HepG2 (cell line): Measurements from ENCODE around the gene SYT13. TPM values are rescaled to one million over a fixed set of nuclear protein-coding genes. Genes with fewer than 3 reads are reported as not detected.

ENCODE experiments used
- ATAC-seq: fragments of 200-7000 bp; cut with Tn5 transposase; 3 replicates; pipeline ENCODE4 v1.9.1; 2020; ENCODE audit warnings: mild to moderate bottlenecking, moderate library complexity
- BruUV-seq: library from RNA; stranded (reverse); fragments of 400-500 nt; replicated peaks from 2 replicates; lab custom pipeline; 2021; lab: Mats Ljungman, UMichigan
- CTCF ChIA-PET: fragments of 300-600 bp; formaldehyde crosslinking; extraction: SDS; loops from one replicate; lab custom pipeline; 2021; ENCODE audit warnings: low total read pairs, inconsistent platforms, low intra/inter-chr PET ratio; lab: Yijun Ruan, JAX
- POLR2A ChIA-PET: fragments of 350-600 bp; sonication (Branson Sonifier 250); formaldehyde crosslinking; loops from one replicate; lab custom pipeline; 2020; ENCODE audit warnings: antibody characterized with exemption, inconsistent platforms; lab: Yijun Ruan, JAX
- DNase-seq: peaks from one replicate; pipeline ENCODE4 v3.0.0-alpha.2; 2015; ENCODE audit warnings: low spot score
- FAIRE-seq: peaks from 3 replicates; lab custom pipeline; 2011; peaks lifted over from hg19 to GRCh38; lab: Jason Lieb, UNC
- H2AFZ ChIP-seq: one replicate; pipeline ENCODE4 v1.6.1; 2011; ENCODE audit warnings: low read length, inconsistent platforms
- H3K27ac ChIP-seq: fragments of 300-600 bp; 3 replicates; pipeline ENCODE4 v1.8.0; 2011; ENCODE audit warnings: mixed run types, mild to moderate bottlenecking, mixed read lengths, low read length, inconsistent platforms; ENCODE audit not compliant: insufficient read depth; ENCODE audit errors: extremely low read length
- H3K27me3 ChIP-seq, 2 experiments: fragments of 200-600 bp in 1 of 2; 2 replicates in 1 of 2; 3 replicates in 1 of 2; pipeline versions ENCODE4 v1.6.0 to v1.8.0; 2011; ENCODE audit warnings: low read length in 2 of 2, mild to moderate bottlenecking in 2 of 2, moderate library complexity in 2 of 2, inconsistent platforms in 1 of 2; ENCODE audit not compliant: insufficient read depth in 2 of 2, control insufficient read depth in 1 of 2
- H3K36me3 ChIP-seq, 2 experiments: fragments of 200-600 bp in 1 of 2; replicated peaks in 1 of 2; 2 replicates in 1 of 2; 3 replicates in 1 of 2; pipeline versions ENCODE4 v1.5.1 to v1.8.0; 2011; ENCODE audit warnings: low read length in 2 of 2, inconsistent platforms in 1 of 2; ENCODE audit not compliant: insufficient read depth in 2 of 2, control insufficient read depth in 1 of 2
- H3K4me1 ChIP-seq: 2 replicates; pipeline ENCODE4 v1.5.1; 2012; ENCODE audit warnings: low read length, inconsistent platforms; ENCODE audit not compliant: insufficient read depth
- H3K4me2 ChIP-seq: 2 replicates; pipeline ENCODE4 v1.6.0; 2011; ENCODE audit warnings: low read depth, low read length, inconsistent platforms
- H3K4me3 ChIP-seq, 3 experiments: fragments of 200-600 bp in 1 of 3; sonication (generic), shearing (Covaris generic) in 1 of 3; replicated peaks in 1 of 3; 2 replicates each; pipeline ENCODE4 v1.5.1; 2011 to 2016; ENCODE audit warnings: low read length in 3 of 3, inconsistent platforms in 2 of 3, low read depth in 2 of 3, mild to moderate bottlenecking in 2 of 3, control low read depth in 1 of 3, mixed read lengths in 1 of 3; ENCODE audit not compliant: insufficient read depth in 1 of 3
- H3K79me2 ChIP-seq: one replicate; pipeline ENCODE4 v1.6.1; 2011; ENCODE audit warnings: low read length, inconsistent platforms; ENCODE audit not compliant: insufficient read depth
- H3K9ac ChIP-seq: 2 replicates; pipeline ENCODE4 v1.6.0; 2011; ENCODE audit warnings: mild to moderate bottlenecking, low read depth, low read length, inconsistent platforms; ENCODE audit not compliant: insufficient read depth
- H3K9me3 ChIP-seq: 2 replicates; pipeline ENCODE4 v1.5.1; 2012; ENCODE audit warnings: mild to moderate bottlenecking, low read length
- H4K20me1 ChIP-seq: 2 replicates; pipeline ENCODE4 v1.6.0; 2011; ENCODE audit warnings: inconsistent platforms, mild to moderate bottlenecking, low read length, moderate library complexity; ENCODE audit not compliant: insufficient read depth
- ATAD3A ChIP-seq: sonication (generic); formaldehyde crosslinking; IDR thresholded peaks from 2 replicates; pipeline ENCODE4 v1.4.0; 2020; ENCODE audit warnings: missing genetic modification reagents
- CREB1 ChIP-seq, 2 experiments: fragments of 450-650 bp in 1 of 2; IDR thresholded peaks; 2 replicates each; pipeline ENCODE4 v1.6.1; 2016 to 2017; ENCODE audit warnings: control low read depth in 1 of 2, mild to moderate bottlenecking in 1 of 2, missing compliant biosample characterization in 1 of 2, missing genetic modification characterization in 1 of 2
- GATAD1 ChIP-seq: IDR thresholded peaks from 2 replicates; pipeline ENCODE4 v1.6.1; 2016; ENCODE audit warnings: missing genetic modification reagents, missing compliant biosample characterization
- MAFG ChIP-seq: sonication (generic); formaldehyde crosslinking; IDR thresholded peaks from 2 replicates; pipeline ENCODE4 v1.5.1; 2020; ENCODE audit warnings: mild to moderate bottlenecking, missing genetic modification reagents
- MYC ChIP-seq: sonication (generic); formaldehyde crosslinking; IDR thresholded peaks from 2 replicates; pipeline ENCODE4 v1.9.0; 2021; ENCODE audit warnings: missing genetic modification reagents, borderline replicate concordance
- PRMT3 ChIP-seq: sonication (generic); formaldehyde crosslinking; IDR thresholded peaks from 2 replicates; pipeline ENCODE4 v1.8.1; 2022; ENCODE audit warnings: low read depth, mild to moderate bottlenecking, moderate library complexity, missing genetic modification reagents, borderline replicate concordance
- SNAPC5 ChIP-seq: sonication (generic); formaldehyde crosslinking; IDR thresholded peaks from 2 replicates; pipeline ENCODE4 v1.8.1; 2023; ENCODE audit warnings: mild to moderate bottlenecking, missing genetic modification reagents, borderline replicate concordance
- SUZ12 ChIP-seq: fragments of 150-350 bp; IDR thresholded peaks from 2 replicates; pipeline ENCODE4 v1.6.1; 2014; ENCODE audit warnings: low read depth, low read length
- TERF1 ChIP-seq: sonication (generic); formaldehyde crosslinking; IDR thresholded peaks from 2 replicates; pipeline ENCODE4 v1.8.0; 2022; ENCODE audit warnings: mild to moderate bottlenecking, missing genetic modification reagents, moderate library complexity
- THYN1 ChIP-seq: sonication (generic); formaldehyde crosslinking; IDR thresholded peaks from 2 replicates; pipeline ENCODE4 v1.8.1; 2023; ENCODE audit warnings: low read depth, mild to moderate bottlenecking, moderate library complexity, missing genetic modification reagents, borderline replicate concordance
- WIZ ChIP-seq: sonication (generic); formaldehyde crosslinking; IDR thresholded peaks from 2 replicates; pipeline ENCODE4 v1.5.1; 2020; ENCODE audit warnings: mild to moderate bottlenecking, missing genetic modification reagents
- ZNF460 ChIP-seq: sonication (generic); formaldehyde crosslinking; IDR thresholded peaks from 2 replicates; pipeline ENCODE4 v1.5.1; 2020; ENCODE audit warnings: missing genetic modification reagents, mild to moderate bottlenecking, borderline replicate concordance
- ZNF501 ChIP-seq: sonication (generic); formaldehyde crosslinking; IDR thresholded peaks from 2 replicates; pipeline ENCODE4 v1.5.1; 2020; ENCODE audit warnings: mild to moderate bottlenecking, moderate library complexity, missing genetic modification reagents
- ZNF639 ChIP-seq: conservative IDR thresholded peaks from 2 replicates; pipeline ENCODE4 v1.6.1; 2018; ENCODE audit warnings: missing genetic modification reagents
- ZNF781 ChIP-seq: sonication (generic); formaldehyde crosslinking; IDR thresholded peaks from 2 replicates; pipeline ENCODE4 v1.5.1; 2020; ENCODE audit warnings: borderline replicate concordance, mild to moderate bottlenecking, missing genetic modification reagents; ENCODE audit errors: not compliant biosample characterization
- ZNF790 ChIP-seq: sonication (generic); formaldehyde crosslinking; IDR thresholded peaks from 2 replicates; pipeline ENCODE4 v1.8.0; 2022; ENCODE audit warnings: missing genetic modification reagents, mild to moderate bottlenecking, borderline replicate concordance
- WGBS: methylation state at CpG from one replicate; pipeline ENCODE4 v1.1.6; 2017; ENCODE audit warnings: low lambda C conversion rate; 5-methylcytosine and 5-hydroxymethylcytosine counted together
- in situ Hi-C: cut with HindIII; loops from 2 replicates; pipeline ENCODE4 v1.10.0; 2017; ENCODE audit warnings: low pct_unique_long_range_greater_than_20kb; ENCODE audit not compliant: extremely low pct_ligation_motif_present
- intact Hi-C: fragments of 100-400 bp; cut with micrococcal nuclease; formaldehyde crosslinking; loops from one replicate; pipeline ENCODE4 v1.10.0; 2022; ENCODE audit not compliant: unreplicated experiment
- polyA plus RNA-seq, 8 experiments: library from polyadenylated mRNA; depleted of rRNA in 3 of 8; stranded (reverse) in 7 of 8; unstranded in 1 of 8; fragments of >200 nt; fragmentation: Illumina TruSeq in 4 of 8; extraction: Trizol in 4 of 8; gene quantifications; 2 replicates each; pipeline versions ENCODE4 v1.2.1 to v1.2.3, GENCODE V29; 2011 to 2016; ENCODE audit warnings: low read depth in 4 of 8, missing spikeins in 1 of 8, mixed read lengths in 1 of 8; ENCODE audit not compliant: insufficient read depth in 1 of 8
- total RNA-seq, 5 experiments: library from RNA; depleted of rRNA; stranded (reverse); fragments of >200 nt; fragmentation: Illumina TruSeq; extraction: Trizol; gene quantifications; 2 replicates each; pipeline ENCODE4 v1.2.3, GENCODE V29; 2016; ENCODE audit warnings: low read depth in 1 of 5
- TF ChIP-seq, protein P1 (sequence below): sonication (generic); formaldehyde crosslinking; conservative IDR thresholded peaks from 2 replicates; pipeline ENCODE4 v1.4.0; 2020; ENCODE audit warnings: missing genetic modification reagents

Gene SYT13
- total and polyA plus RNA-seq, 2 of the 13 experiments (the other 11 are each of a cell fraction or from before 2014, with no cell fraction given), result 0.02 to 0.13 TPM

GRCh38 chr11:45215098-45215865, 70.9 kb downstream of the SYT13 start (continued):
- TF ChIP-seq ATAD3A (CRISPR knock-in tag) (no peak), CREB1 (IDR thresholded peaks at IDR 0.05) (no peak), CREB1 (CRISPR knock-in tag; IDR thresholded peaks at IDR 0.05) (no peak), ZNF781 (no peak)
- TF ChIP-seq, protein P1, sequence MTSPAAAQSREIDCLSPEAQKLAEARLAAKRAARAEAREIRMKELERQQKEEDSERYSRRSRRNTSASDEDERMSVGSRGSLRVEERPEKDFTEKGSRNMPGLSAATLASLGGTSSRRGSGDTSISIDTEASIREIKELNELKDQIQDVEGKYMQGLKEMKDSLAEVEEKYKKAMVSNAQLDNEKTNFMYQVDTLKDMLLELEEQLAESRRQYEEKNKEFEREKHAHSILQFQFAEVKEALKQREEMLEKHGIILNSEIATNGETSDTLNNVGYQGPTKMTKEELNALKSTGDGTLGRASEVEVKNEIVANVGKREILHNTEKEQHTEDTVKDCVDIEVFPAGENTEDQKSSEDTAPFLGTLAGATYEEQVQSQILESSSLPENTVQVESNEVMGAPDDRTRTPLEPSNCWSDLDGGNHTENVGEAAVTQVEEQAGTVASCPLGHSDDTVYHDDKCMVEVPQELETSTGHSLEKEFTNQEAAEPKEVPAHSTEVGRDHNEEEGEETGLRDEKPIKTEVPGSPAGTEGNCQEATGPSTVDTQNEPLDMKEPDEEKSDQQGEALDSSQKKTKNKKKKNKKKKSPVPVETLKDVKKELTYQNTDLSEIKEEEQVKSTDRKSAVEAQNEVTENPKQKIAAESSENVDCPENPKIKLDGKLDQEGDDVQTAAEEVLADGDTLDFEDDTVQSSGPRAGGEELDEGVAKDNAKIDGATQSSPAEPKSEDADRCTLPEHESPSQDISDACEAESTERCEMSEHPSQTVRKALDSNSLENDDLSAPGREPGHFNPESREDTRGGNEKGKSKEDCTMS (CRISPR knock-in tag), result no peak

- no peaks in the 10 kb centered on the region for H4K20me1 ChIP-seq
- WGBS, result 100% methylated on average over 1 of the region's 1 CpG
- H3K36me3 ChIP-seq, result peaks cover 0 to 7% of the 10 kb centered on the region in 2 experiments; a peak in 4 of 5 replicates
- DNase-seq, result no peak
- H3K27me3 ChIP-seq, result no peaks in the 10 kb centered on the region
- intact Hi-C loops, result no loop called here
- H3K4me2 ChIP-seq, result no peak overlapping the region
- no peak for ATAC-seq
- H3K4me1 ChIP-seq, result no peaks in the 10 kb centered on the region
- no TSS peak for BruUV-seq
- no peaks in the 10 kb centered on the region for H3K79me2 ChIP-seq
- H3K9me3 ChIP-seq, result no peaks in the 10 kb centered on the region
- CTCF ChIA-PET, result no interaction called here
- in situ Hi-C loops, result no loop called here
- H2AFZ ChIP-seq, result no peak overlapping the region
- no peak overlapping the region for H3K27ac ChIP-seq
- no peak for FAIRE-seq
- no peak overlapping the region for H3K9ac ChIP-seq
- POLR2A ChIA-PET, result no interaction called here
- no peak overlapping the region for H3K4me3 ChIP-seq
- TF ChIP-seq THYN1 (CRISPR knock-in tag), result no peak
- no peak for TF ChIP-seq WIZ (CRISPR knock-in tag)
- TF ChIP-seq MYC (CRISPR knock-in tag), result no peak
- TF ChIP-seq PRMT3 (CRISPR knock-in tag), result no peak
- no peak for TF ChIP-seq ZNF460
- TF ChIP-seq TERF1 (CRISPR knock-in tag), result no peak
- TF ChIP-seq GATAD1, result no peak
- TF ChIP-seq ZNF790 (CRISPR knock-in tag), result no peak
- no peak for TF ChIP-seq ZNF639 (CRISPR knock-in tag)
- TF ChIP-seq MAFG (CRISPR knock-in tag), result no peak
- TF ChIP-seq ZNF501 (CRISPR knock-in tag), result no peak
- TF ChIP-seq SNAPC5, result no peak
- TF ChIP-seq SUZ12, result no peak
Measured at GRCh38 chr11:45213717-45214116, 72.4 kb downstream of the SYT13 start.
